K562 (cell line): ENCODE data around the gene RAI1. TPM values are rescaled to one million over a fixed set of nuclear protein-coding genes. Genes with fewer than 3 reads are reported as not detected.
A peak's percentile ranks its signal among the peaks of the same experiment; 100 is the strongest.

Experiments used
- ATAC-seq: fragments of 200-7000 bp; cut with Tn5 transposase; 3 replicates; pipeline ENCODE4 v1.9.1; 2020; ENCODE audit warnings: moderate library complexity
- BruUV-seq: library from RNA; stranded (reverse); fragments of 400-500 nt; replicated peaks from 2 replicates; lab custom pipeline; 2021; lab: Mats Ljungman, UMichigan
- CTCF ChIA-PET: fragments of 300-600 bp; formaldehyde crosslinking; extraction: SDS; loops from one replicate; lab custom pipeline; 2021; ENCODE audit warnings: low intra/inter-chr PET ratio; lab: Yijun Ruan, JAX
- POLR2A ChIA-PET: fragments of 300-600, 350-650 bp; sonication (Branson Sonifier 250); formaldehyde crosslinking; extraction: SDS; loops from one replicate; lab custom pipeline; 2021; ENCODE audit warnings: antibody characterized with exemption, inconsistent platforms; lab: Yijun Ruan, JAX
- DNase-seq, 4 experiments: peaks; one replicate each; pipeline versions ENCODE4 v3.0.0 to v3.0.0-alpha.2; 2011 to 2018; ENCODE audit warnings: low spot score in 3 of 4, mixed read lengths in 3 of 4; ENCODE audit errors: extremely low read depth in 1 of 4
- FAIRE-seq: peaks from 2 replicates; lab custom pipeline; 2011; peaks lifted over from hg19 to GRCh38; lab: Jason Lieb, UNC
- H2AFZ ChIP-seq: 2 replicates; pipeline ENCODE4 v1.6.0; 2011; ENCODE audit warnings: low read depth, low read length, control low read depth, inconsistent platforms
- H3K27ac ChIP-seq: fragments of 200-600 bp; 3 replicates; pipeline ENCODE4 v1.8.0; 2011; ENCODE audit warnings: low read depth, mild to moderate bottlenecking, control low read depth, inconsistent platforms, low read length, moderate library complexity, mixed read lengths; ENCODE audit errors: extremely low read depth
- H3K27me3 ChIP-seq, 2 experiments: fragments of 300-600 bp in 1 of 2; 2 replicates in 1 of 2; 3 replicates in 1 of 2; pipeline versions ENCODE4 v1.6.0 to v1.8.0; 2011; ENCODE audit warnings: inconsistent platforms in 2 of 2, low read length in 2 of 2, mild to moderate bottlenecking in 1 of 2, mixed read lengths in 1 of 2, moderate library complexity in 1 of 2; ENCODE audit not compliant: control insufficient read depth in 2 of 2, insufficient read depth in 2 of 2
- H3K36me3 ChIP-seq: fragments of 300-600 bp; 3 replicates; pipeline ENCODE4 v1.8.0; 2011; ENCODE audit warnings: mild to moderate bottlenecking, low read length, inconsistent platforms; ENCODE audit not compliant: control insufficient read depth, insufficient read depth
- H3K4me1 ChIP-seq, 2 experiments: fragments of 200-600 bp in 1 of 2; replicated peaks in 1 of 2; 2 replicates in 1 of 2; 3 replicates in 1 of 2; pipeline versions ENCODE4 v1.5.1 to v1.8.0; 2011; ENCODE audit warnings: inconsistent platforms in 2 of 2, low read length in 2 of 2, mild to moderate bottlenecking in 1 of 2, mixed read lengths in 1 of 2, moderate library complexity in 1 of 2; ENCODE audit not compliant: control insufficient read depth in 2 of 2, insufficient read depth in 2 of 2
- H3K4me2 ChIP-seq: 2 replicates; pipeline ENCODE4 v1.6.1; 2011; ENCODE audit warnings: low read length, control low read depth, inconsistent platforms, mixed read lengths; ENCODE audit not compliant: insufficient read depth
- H3K4me3 ChIP-seq: fragments of 200-600 bp; sonication (generic), shearing (Covaris generic); 2 replicates; pipeline ENCODE4 v1.5.1; 2016; ENCODE audit warnings: control low read depth, inconsistent platforms
- H3K79me2 ChIP-seq: fragments of 200-600 bp; 3 replicates; pipeline ENCODE4 v1.8.0; 2011; ENCODE audit warnings: low read length, inconsistent platforms; ENCODE audit not compliant: control insufficient read depth, insufficient read depth
- H3K9ac ChIP-seq, 2 experiments: 2 replicates each; pipeline versions ENCODE4 v1.6.0 to v1.6.1; 2011; ENCODE audit warnings: low read depth in 2 of 2, low read length in 2 of 2, control low read depth in 1 of 2, inconsistent platforms in 1 of 2, mild to moderate bottlenecking in 1 of 2, mixed read lengths in 1 of 2; ENCODE audit not compliant: insufficient read depth in 1 of 2
- H3K9me1 ChIP-seq: one replicate; pipeline ENCODE4 v1.6.0; 2011; ENCODE audit warnings: inconsistent platforms, mild to moderate bottlenecking, low read length, moderate library complexity; ENCODE audit not compliant: control insufficient read depth, insufficient read depth
- H3K9me3 ChIP-seq: replicated peaks from 2 replicates; pipeline ENCODE4 v1.5.1; 2011; ENCODE audit warnings: low read depth, low read length, inconsistent platforms; ENCODE audit not compliant: control insufficient read depth, insufficient read depth
- H4K20me1 ChIP-seq: replicated peaks from 2 replicates; pipeline ENCODE4 v1.6.1; 2011; ENCODE audit warnings: low read length, inconsistent platforms, mixed read lengths; ENCODE audit not compliant: control insufficient read depth, insufficient read depth
- ADNP ChIP-seq: fragments of 200-800 bp; sonication (Bioruptor generic); IDR thresholded peaks from 2 replicates; pipeline ENCODE4 v1.6.1; 2016; ENCODE audit warnings: missing genetic modification characterization, missing compliant biosample characterization
- CHD4 ChIP-seq: fragments of 200-600 bp; sonication (generic); IDR thresholded peaks from 3 replicates; pipeline ENCODE4 v1.6.1; 2012; ENCODE audit warnings: low read depth, mild to moderate bottlenecking, mixed read lengths, low read length, inconsistent platforms; ENCODE audit not compliant: insufficient read depth, insufficient replicate concordance, poor library complexity, severe bottlenecking
- COPS2 ChIP-seq: fragments of 450-650 bp; conservative IDR thresholded peaks from 2 replicates; pipeline ENCODE4 v1.6.1; 2016; ENCODE audit warnings: mild to moderate bottlenecking, moderate library complexity
- CREB1 ChIP-seq, 2 experiments: sonication (generic) in 1 of 2; formaldehyde crosslinking in 1 of 2; IDR thresholded peaks; 2 replicates each; pipeline versions ENCODE4 v1.6.1 to v1.8.0; 2012 to 2022; ENCODE audit warnings: inconsistent platforms in 1 of 2, mild to moderate bottlenecking in 1 of 2, missing genetic modification reagents in 1 of 2, moderate library complexity in 1 of 2
- MYC ChIP-seq, 2 experiments: fragments of 250-450 bp in 1 of 2; sonication (Bioruptor Pico) in 1 of 2; IDR thresholded peaks; 2 replicates each; pipeline versions ENCODE4 v1.5.1 to v1.6.1; 2012 to 2021; ENCODE audit warnings: low read depth in 2 of 2, borderline replicate concordance in 1 of 2, improper control_type of control experiment in 1 of 2, low read length in 1 of 2, mild to moderate bottlenecking in 1 of 2, moderate library complexity in 1 of 2
- NUFIP1 ChIP-seq: fragments of 450-650 bp; IDR thresholded peaks from 2 replicates; pipeline ENCODE4 v1.6.1; 2018; ENCODE audit not compliant: partially characterized antibody
- SIN3B ChIP-seq: fragments of 450-650 bp; IDR thresholded peaks from 2 replicates; pipeline ENCODE4 v1.6.1; 2017; ENCODE audit warnings: low read depth, mild to moderate bottlenecking, moderate library complexity
- SMARCA5 ChIP-seq: fragments of 450-650 bp; IDR thresholded peaks from 2 replicates; pipeline ENCODE4 v1.6.1; 2016
- SMARCB1 ChIP-seq: IDR thresholded peaks from 2 replicates; pipeline ENCODE4 v1.6.1; 2011; ENCODE audit warnings: improper control_type of control experiment, low read depth; ENCODE audit not compliant: insufficient read length
- SRF ChIP-seq, 2 experiments: fragments of 250-450, 450-650 bp in 1 of 2; sonication (Bioruptor Pico) in 1 of 2; sonication (generic) in 1 of 2; formaldehyde crosslinking; IDR thresholded peaks; 2 replicates each; pipeline versions ENCODE4 v1.5.0 to v1.5.1; 2020 to 2022; ENCODE audit warnings: mild to moderate bottlenecking in 1 of 2, missing genetic modification reagents in 1 of 2
- STAT5A ChIP-seq: IDR thresholded peaks from 2 replicates; pipeline ENCODE4 v1.6.1; 2012; ENCODE audit warnings: low read length, inconsistent platforms, borderline replicate concordance
- TEAD2 ChIP-seq: fragments of 450-650 bp; IDR thresholded peaks from 2 replicates; pipeline ENCODE4 v1.6.1; 2016; ENCODE audit warnings: missing genetic modification characterization, control low read depth, missing compliant biosample characterization
- TOE1 ChIP-seq, 2 experiments: fragments of 450-650 bp in 1 of 2; sonication (generic) in 1 of 2; formaldehyde crosslinking in 1 of 2; IDR thresholded peaks; 2 replicates each; pipeline versions ENCODE4 v1.7.1 to v1.8.0; 2016 to 2022; ENCODE audit warnings: borderline replicate concordance in 2 of 2, mild to moderate bottlenecking in 2 of 2, antibody characterized with exemption in 1 of 2, inconsistent platforms in 1 of 2, low read depth in 1 of 2, missing genetic modification reagents in 1 of 2, moderate library complexity in 1 of 2
- ZNF77 ChIP-seq: fragments of 250-450 bp; sonication (Bioruptor Pico); IDR thresholded peaks from 2 replicates; pipeline ENCODE4 v1.5.0; 2020
- WGBS: fragments of 100-300 bp; shearing (Covaris generic); methylation state at CpG from one replicate; pipeline ENCODE4 v1.1.6; 2016; ENCODE audit warnings: low coverage, mixed read lengths; ENCODE audit not compliant: insufficient coverage; ENCODE audit errors: missing lambda C conversion rate; 5-methylcytosine and 5-hydroxymethylcytosine counted together
- in situ Hi-C: fragments of 300-500 bp; cut with MboI; formaldehyde crosslinking; loops from 4 replicates; pipeline ENCODE4 v1.15.0; 2018; ENCODE audit warnings: inconsistent platforms, mixed read lengths
- intact Hi-C: fragments of 100-400 bp; cut with micrococcal nuclease; formaldehyde crosslinking; loops from 2 replicates; pipeline ENCODE4 v1.14.2; 2022
- polyA plus RNA-seq, 8 experiments: library from polyadenylated mRNA; depleted of rRNA in 4 of 8; stranded (reverse) in 5 of 8; unstranded in 3 of 8; fragments of >200 nt; fragmentation: Nextera tagmentation in 2 of 8; fragmentation: Illumina TruSeq in 1 of 8; extraction: Ambion mirVana in 2 of 8; extraction: Trizol in 1 of 8; gene quantifications; 2 replicates each; pipeline versions ENCODE4 v1.2.1 to v1.2.3, GENCODE V29; 2011 to 2014; ENCODE audit warnings: inconsistent platforms in 1 of 8, missing spikeins in 1 of 8
- total RNA-seq, 7 experiments: library from RNA; depleted of rRNA in 6 of 7; stranded (reverse); fragments of >200 nt in 6 of 7; fragmentation: Illumina TruSeq in 2 of 7; extraction: Trizol in 2 of 7; gene quantifications; 2 replicates each; pipeline versions ENCODE4 v1.2.1 to v1.2.3, GENCODE V29; 2011 to 2021; ENCODE audit warnings: low replicate concordance in 1 of 7
- TF ChIP-seq, protein P1 (sequence below): fragments of 450-650 bp; IDR thresholded peaks from 2 replicates; pipeline ENCODE4 v1.6.1; 2016; ENCODE audit warnings: antibody characterized with exemption
- TF ChIP-seq, protein P2 (sequence below), 3 experiments: fragments of 200-800 bp in 1 of 3; sonication (Bioruptor generic) in 1 of 3; sonication (generic) in 1 of 3; formaldehyde crosslinking in 1 of 3; IDR thresholded peaks; 2 replicates each; pipeline versions ENCODE4 v1.6.1 to v1.8.0; 2016 to 2022; ENCODE audit warnings: mild to moderate bottlenecking in 2 of 3, missing compliant biosample characterization in 2 of 3, missing genetic modification characterization in 2 of 3, missing genetic modification reagents in 1 of 3

RAI1 gene
- total and polyA plus RNA-seq, 9 of the 15 experiments (the other 6 are each of a cell fraction or from before 2014, with no cell fraction given): 0.68 to 19.9 (median 5.5) TPM

DNA sequence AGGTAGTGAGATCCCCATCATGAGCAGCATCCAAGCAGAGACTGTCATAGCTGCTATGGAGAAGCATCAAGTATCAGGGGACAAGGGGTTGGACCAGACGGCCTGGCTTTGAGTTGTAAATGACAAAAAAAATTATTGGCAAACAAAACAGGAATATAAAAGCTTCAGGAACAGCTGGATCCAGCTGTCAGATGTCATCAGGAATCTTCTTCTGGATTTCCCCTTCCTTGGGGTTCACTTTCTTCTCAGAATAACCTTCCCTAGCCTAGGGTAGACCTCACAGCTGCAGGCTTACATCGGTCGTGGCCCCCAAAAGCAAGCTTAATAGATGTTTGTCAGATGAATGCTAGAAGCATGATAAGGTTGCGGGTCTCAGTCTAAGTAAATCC is 17.2 kb upstream of the RAI1 start:
- ATAC-seq: no peak
- intact Hi-C loops (no loop called here), in situ Hi-C loops (no loop called here)
- no peak overlapping the region for H2AFZ ChIP-seq
- no peak for DNase-seq
- BruUV-seq: no TSS peak
- no peak overlapping the region for H3K4me2 ChIP-seq
- no peaks in the 10 kb centered on the region for H4K20me1 ChIP-seq
- H3K4me1 ChIP-seq: peaks cover 9 to 24% of the 10 kb centered on the region in 2 experiments; a peak in 4 of 5 replicates
- no peaks in the 10 kb centered on the region for H3K36me3 ChIP-seq
- CTCF ChIA-PET: no interaction called here
- TF ChIP-seq, protein P1, sequence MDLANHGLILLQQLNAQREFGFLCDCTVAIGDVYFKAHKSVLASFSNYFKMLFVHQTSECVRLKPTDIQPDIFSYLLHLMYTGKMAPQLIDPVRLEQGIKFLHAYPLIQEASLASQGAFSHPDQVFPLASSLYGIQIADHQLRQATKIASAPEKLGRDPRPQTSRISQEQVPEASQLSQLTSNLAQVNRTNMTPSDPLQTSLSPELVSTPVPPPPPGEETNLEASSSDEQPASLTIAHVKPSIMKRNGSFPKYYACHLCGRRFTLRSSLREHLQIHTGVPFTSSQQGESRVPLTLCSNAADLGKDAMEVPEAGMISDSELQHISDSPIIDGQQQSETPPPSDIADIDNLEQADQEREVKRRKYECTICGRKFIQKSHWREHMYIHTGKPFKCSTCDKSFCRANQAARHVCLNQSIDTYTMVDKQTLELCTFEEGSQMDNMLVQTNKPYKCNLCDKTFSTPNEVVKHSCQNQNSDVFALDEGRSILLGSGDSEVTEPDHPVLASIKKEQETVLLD: no peak
- TF ChIP-seq SMARCB1 (no peak), TOE1 (IDR thresholded peaks at IDR 0.05; ENCODE audit: borderline replicate concordance) (no peak), TOE1 (CRISPR knock-in tag; IDR thresholded peaks at IDR 0.05; ENCODE audit: borderline replicate concordance, low read depth) (no peak), ADNP (0 out of 2 replicates have a peak, but pooled peaks have one; percentile 34), MYC (IDR thresholded peaks at IDR 0.05; ENCODE audit: low read depth, low read length) (no peak), MYC (CRISPR knock-in tag; IDR thresholded peaks at IDR 0.05; ENCODE audit: borderline replicate concordance, low read depth) (no peak), SMARCA5 (no peak), CREB1 (IDR thresholded peaks at IDR 0.05) (no peak), CREB1 (CRISPR knock-in tag; IDR thresholded peaks at IDR 0.05) (no peak), CHD4 (peak; percentile 78), STAT5A (no peak), SRF (CRISPR knock-in tag; IDR thresholded peaks at IDR 0.05) (no peak), TEAD2 (tag) (no peak), SIN3B (no peak), COPS2 (no peak), ZNF77 (CRISPR knock-in tag) (no peak), NUFIP1 (no peak)
- TF ChIP-seq, protein P2, sequence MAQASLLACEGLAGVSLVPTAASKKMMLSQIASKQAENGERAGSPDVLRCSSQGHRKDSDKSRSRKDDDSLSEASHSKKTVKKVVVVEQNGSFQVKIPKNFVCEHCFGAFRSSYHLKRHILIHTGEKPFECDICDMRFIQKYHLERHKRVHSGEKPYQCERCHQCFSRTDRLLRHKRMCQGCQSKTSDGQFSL (CRISPR knock-in tag; IDR thresholded peaks at IDR 0.05): no peak
- TF ChIP-seq, protein P2 (tag; IDR thresholded peaks at IDR 0.05): no peak
- TF ChIP-seq, all 486 proteins: peak for 2
- Histone ChIP-seq H3K27ac (no peak overlapping the region), H3K27me3 (no peaks in the 10 kb centered on the region), H3K9me1 (no peaks in the 10 kb centered on the region), H3K9ac (no peak overlapping the region), H3K9me3 (no peaks in the 10 kb centered on the region), H3K79me2 (no peaks in the 10 kb centered on the region), H3K4me3 (no peak overlapping the region)
- POLR2A ChIA-PET: interaction anchor here (0.6 to 1.1 kb wide), 3 partner anchors 12 to 309 kb away, joined by 3 to 4 read pairs (median 3); no protein-coding TSS in a partner anchor
- no peak for FAIRE-seq
- WGBS: 10% methylated on average over 3 of the region's 4 CpGs
